Astrocyte of the spinal cord (primary cell): ENCODE results near the gene GIGYF1.
A peak's percentile ranks its signal among the peaks of the same experiment; 100 is the strongest.
"Not testable (repeated sequence)": the region's sequence is repeated elsewhere in the genome, so short reads cannot be mapped to it uniquely, and the experiment has no call there.

Experiments
- DNase-seq: peaks from one replicate; pipeline ENCODE4 v3.0.0; 2011; ENCODE audit warnings: low read depth, low spot score
- H3K4me3 ChIP-seq: 2 replicates; pipeline ENCODE4 v1.5.1; 2011; ENCODE audit warnings: low read depth, mild to moderate bottlenecking, low read length, moderate library complexity
- CTCF ChIP-seq: IDR thresholded peaks from 2 replicates; pipeline ENCODE4 v1.5.1; 2012; ENCODE audit warnings: low read depth, mild to moderate bottlenecking, low read length, inconsistent platforms
- in situ Hi-C: cut with HindIII; loops from 2 replicates; pipeline ENCODE4 v1.10.0; 2017; ENCODE audit warnings: low sequenced_read_pairs

GIGYF1 gene

GRCh38 chr7:100670074-100670473 lies 24.0 kb downstream of the GIGYF1 start:
- in situ Hi-C loops, result no loop called here
- H3K4me3 ChIP-seq, result no peak overlapping the region
- no peak for DNase-seq
- no peak for TF ChIP-seq CTCF

- in situ Hi-C loops, H3K4me3 ChIP-seq, DNase-seq: not testable (repeated sequence)
Measured at GRCh38 chr7:100669106-100669505, 24.9 kb downstream of the GIGYF1 start.

- no peak overlapping the region for H3K4me3 ChIP-seq
- DNase-seq, result no peak
- no peak for TF ChIP-seq CTCF
- in situ Hi-C loops, result no loop called here
Measured at GRCh38 chr7:100668069-100668449, 26.0 kb downstream of the GIGYF1 start.

- no peak for TF ChIP-seq CTCF
- H3K4me3 ChIP-seq, result no peak overlapping the region
- in situ Hi-C loops, result no loop called here
- DNase-seq, result no peak
Measured at GRCh38 chr7:100667331-100668068, 26.6 kb downstream of the GIGYF1 start.

- no peak overlapping the region for H3K4me3 ChIP-seq
- in situ Hi-C loops, result no loop called here
- no peak for TF ChIP-seq CTCF
- no peak for DNase-seq
Measured at GRCh38 chr7:100665168-100665726, 28.8 kb downstream of the GIGYF1 start.

- DNase-seq, in situ Hi-C loops, H3K4me3 ChIP-seq: not testable (repeated sequence)
Measured at GRCh38 chr7:100662194-100662776, 31.8 kb downstream of the GIGYF1 start.

GRCh38 chr7:100655908-100656674 lies 38.0 kb downstream of the GIGYF1 start, which contains the start of gene ACTL6B:
ACTL6B (minus strand) TSS chr7:100656448; CDS start chr7:100656354, 94 bp downstream.
- peak; percentile 23 for DNase-seq
- no peak for TF ChIP-seq CTCF
- H3K4me3 ChIP-seq, result no peak within 1 kb of the TSS
- in situ Hi-C loops, result no loop called here
